ENCODE results near the gene GALNT16. TPM values are rescaled to one million over a fixed set of nuclear protein-coding genes. Genes with fewer than 3 reads are reported as not detected.

GALNT16 gene
- total RNA-seq, 1 donor from 2014 or later: 124 TPM

DNA sequence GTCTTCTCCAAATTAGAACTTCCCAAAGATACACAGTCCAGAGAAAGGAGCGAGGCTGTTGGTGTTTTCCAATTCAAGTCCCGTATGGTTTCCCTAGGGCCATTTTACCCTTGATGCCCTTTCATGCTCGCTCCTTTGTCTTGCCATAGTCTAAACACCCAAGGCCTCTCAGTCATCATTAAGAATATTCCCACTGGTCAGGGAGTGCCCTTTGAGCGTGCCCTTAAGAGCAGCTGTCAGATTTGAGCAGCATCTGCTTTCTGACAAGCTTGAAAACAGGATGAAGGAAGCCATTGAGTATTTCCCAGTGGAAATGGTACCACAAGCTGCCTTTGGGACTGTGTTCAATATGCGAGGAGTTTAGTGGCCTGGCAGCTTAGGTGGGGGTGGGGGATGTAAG lies 10.4 kb upstream of the GALNT16 start:
- Mint-ChIP-seq H3K27ac (ENCODE audit: unreplicated experiment) (peak overlapping the region; percentile 98), H3K27me3 (ENCODE audit: unreplicated experiment) (peaks cover 8% of the 10 kb centered on the region), H3K4me1 (ENCODE audit: low read depth, unreplicated experiment) (peaks cover 66% of the 10 kb centered on the region), H3K9me3 (ENCODE audit: unreplicated experiment) (peaks cover 25% of the 10 kb centered on the region), H3K36me3 (ENCODE audit: unreplicated experiment) (peaks cover 7% of the 10 kb centered on the region), H3K4me3 (ENCODE audit: unreplicated experiment) (peak overlapping the region; percentile 57)
- peak; percentile 52 for DNase-seq
- TF ChIP-seq, protein P1, sequence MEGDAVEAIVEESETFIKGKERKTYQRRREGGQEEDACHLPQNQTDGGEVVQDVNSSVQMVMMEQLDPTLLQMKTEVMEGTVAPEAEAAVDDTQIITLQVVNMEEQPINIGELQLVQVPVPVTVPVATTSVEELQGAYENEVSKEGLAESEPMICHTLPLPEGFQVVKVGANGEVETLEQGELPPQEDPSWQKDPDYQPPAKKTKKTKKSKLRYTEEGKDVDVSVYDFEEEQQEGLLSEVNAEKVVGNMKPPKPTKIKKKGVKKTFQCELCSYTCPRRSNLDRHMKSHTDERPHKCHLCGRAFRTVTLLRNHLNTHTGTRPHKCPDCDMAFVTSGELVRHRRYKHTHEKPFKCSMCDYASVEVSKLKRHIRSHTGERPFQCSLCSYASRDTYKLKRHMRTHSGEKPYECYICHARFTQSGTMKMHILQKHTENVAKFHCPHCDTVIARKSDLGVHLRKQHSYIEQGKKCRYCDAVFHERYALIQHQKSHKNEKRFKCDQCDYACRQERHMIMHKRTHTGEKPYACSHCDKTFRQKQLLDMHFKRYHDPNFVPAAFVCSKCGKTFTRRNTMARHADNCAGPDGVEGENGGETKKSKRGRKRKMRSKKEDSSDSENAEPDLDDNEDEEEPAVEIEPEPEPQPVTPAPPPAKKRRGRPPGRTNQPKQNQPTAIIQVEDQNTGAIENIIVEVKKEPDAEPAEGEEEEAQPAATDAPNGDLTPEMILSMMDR (IDR thresholded peaks at IDR 0.05; ENCODE audit: partially characterized antibody, unreplicated experiment): no peak

DNA sequence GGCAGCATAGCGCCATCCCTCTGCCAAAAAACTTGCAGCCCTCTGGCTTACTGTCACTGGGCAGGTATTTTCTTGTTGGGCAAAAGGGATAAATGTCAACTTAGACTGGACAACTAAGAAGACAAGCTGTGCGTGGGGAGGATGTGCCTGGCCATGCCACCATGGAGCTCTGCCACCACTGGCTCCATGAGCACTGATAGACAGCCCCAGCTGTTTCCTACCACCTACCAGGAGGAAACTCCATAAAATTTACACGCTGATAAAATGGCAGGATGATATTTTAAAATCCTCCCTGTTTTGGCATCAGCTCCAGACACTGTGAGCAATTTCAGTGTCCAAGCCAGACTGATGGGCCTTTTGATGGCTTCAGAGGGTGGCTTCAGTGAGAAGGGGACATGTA lies 7.1 kb upstream of the GALNT16 start:
- Mint-ChIP-seq H3K4me1 (ENCODE audit: low read depth, unreplicated experiment) (peaks cover 65% of the 10 kb centered on the region), H3K27me3 (ENCODE audit: unreplicated experiment) (peaks cover 4% of the 10 kb centered on the region), H3K36me3 (ENCODE audit: unreplicated experiment) (peaks cover 7% of the 10 kb centered on the region), H3K4me3 (ENCODE audit: unreplicated experiment) (no peak overlapping the region), H3K27ac (ENCODE audit: unreplicated experiment) (no peak overlapping the region), H3K9me3 (ENCODE audit: unreplicated experiment) (peaks cover 18% of the 10 kb centered on the region)
- TF ChIP-seq, protein P1 (IDR thresholded peaks at IDR 0.05; ENCODE audit: partially characterized antibody, unreplicated experiment): no peak
- no peak for DNase-seq

DNA sequence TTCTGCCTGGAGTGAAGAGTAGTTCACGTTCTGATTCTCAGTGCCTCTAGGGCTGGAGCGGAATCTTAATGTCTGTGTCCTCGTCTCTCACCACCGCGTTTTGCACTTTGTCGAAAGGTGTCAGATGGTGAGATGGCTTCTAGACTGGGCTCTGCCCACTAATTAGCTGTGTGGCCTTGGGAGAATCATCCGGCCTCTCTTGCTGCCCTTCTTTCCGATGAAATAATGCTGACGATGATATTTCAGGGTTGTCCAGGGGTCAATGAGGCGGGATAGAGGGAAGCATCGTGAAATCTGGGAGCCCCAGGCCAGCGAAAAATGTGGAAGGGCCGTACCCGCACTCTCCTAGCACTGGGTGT lies 811 bp upstream of the GALNT16 start:
- DNase-seq: no peak
- Mint-ChIP-seq H3K4me1 (ENCODE audit: low read depth, unreplicated experiment) (peaks cover 51% of the 10 kb centered on the region), H3K4me3 (ENCODE audit: unreplicated experiment) (peak overlapping the region; percentile 94), H3K36me3 (ENCODE audit: unreplicated experiment) (peaks cover 5% of the 10 kb centered on the region), H3K27ac (ENCODE audit: unreplicated experiment) (peak overlapping the region; percentile 90), H3K9me3 (ENCODE audit: unreplicated experiment) (peaks cover 21% of the 10 kb centered on the region), H3K27me3 (ENCODE audit: unreplicated experiment) (peaks cover 16% of the 10 kb centered on the region)
- TF ChIP-seq, protein P1 (IDR thresholded peaks at IDR 0.05; ENCODE audit: partially characterized antibody, unreplicated experiment): no peak

DNA sequence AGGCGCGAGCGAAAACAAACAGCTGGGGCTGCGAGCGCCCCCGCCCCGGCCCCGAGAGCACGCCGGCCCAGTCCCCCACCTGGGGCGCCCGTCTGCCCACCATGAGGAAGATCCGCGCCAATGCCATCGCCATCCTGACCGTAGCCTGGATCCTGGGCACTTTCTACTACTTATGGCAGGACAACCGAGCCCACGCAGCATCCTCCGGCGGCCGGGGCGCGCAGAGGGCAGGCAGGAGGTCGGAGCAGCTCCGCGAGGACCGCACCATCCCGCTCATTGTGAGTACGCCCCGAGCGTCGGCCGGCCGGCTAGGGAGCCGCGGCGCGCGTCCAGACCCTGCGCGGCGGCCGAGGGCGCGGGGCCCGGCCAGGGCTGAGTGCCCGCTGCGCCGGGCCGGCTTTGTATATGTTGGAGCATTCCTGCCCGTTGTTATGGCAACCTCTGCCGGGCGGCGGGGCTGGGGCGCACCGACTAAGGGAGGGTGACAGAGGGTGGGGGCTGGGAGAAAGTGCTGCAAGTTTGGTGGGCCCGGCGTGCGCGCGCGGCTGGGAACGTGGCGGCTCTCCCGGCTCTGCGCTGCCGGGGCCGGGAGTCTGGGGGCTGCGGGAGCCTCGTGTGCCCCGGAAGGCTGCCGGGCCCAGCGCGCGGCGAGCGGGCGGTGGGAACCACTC lies 367 bp downstream of the GALNT16 start:
- Mint-ChIP-seq H3K4me1 (ENCODE audit: low read depth, unreplicated experiment) (peaks cover 57% of the 10 kb centered on the region), H3K9me3 (ENCODE audit: unreplicated experiment) (peaks cover 20% of the 10 kb centered on the region), H3K27ac (ENCODE audit: unreplicated experiment) (peak overlapping the region; percentile 72), H3K4me3 (ENCODE audit: unreplicated experiment) (peak overlapping the region; percentile 87), H3K36me3 (ENCODE audit: unreplicated experiment) (peaks cover 5% of the 10 kb centered on the region), H3K27me3 (ENCODE audit: unreplicated experiment) (peaks cover 18% of the 10 kb centered on the region)
- peak; percentile 69 for DNase-seq
- TF ChIP-seq, protein P1 (IDR thresholded peaks at IDR 0.05; ENCODE audit: partially characterized antibody, unreplicated experiment): no peak

DNA sequence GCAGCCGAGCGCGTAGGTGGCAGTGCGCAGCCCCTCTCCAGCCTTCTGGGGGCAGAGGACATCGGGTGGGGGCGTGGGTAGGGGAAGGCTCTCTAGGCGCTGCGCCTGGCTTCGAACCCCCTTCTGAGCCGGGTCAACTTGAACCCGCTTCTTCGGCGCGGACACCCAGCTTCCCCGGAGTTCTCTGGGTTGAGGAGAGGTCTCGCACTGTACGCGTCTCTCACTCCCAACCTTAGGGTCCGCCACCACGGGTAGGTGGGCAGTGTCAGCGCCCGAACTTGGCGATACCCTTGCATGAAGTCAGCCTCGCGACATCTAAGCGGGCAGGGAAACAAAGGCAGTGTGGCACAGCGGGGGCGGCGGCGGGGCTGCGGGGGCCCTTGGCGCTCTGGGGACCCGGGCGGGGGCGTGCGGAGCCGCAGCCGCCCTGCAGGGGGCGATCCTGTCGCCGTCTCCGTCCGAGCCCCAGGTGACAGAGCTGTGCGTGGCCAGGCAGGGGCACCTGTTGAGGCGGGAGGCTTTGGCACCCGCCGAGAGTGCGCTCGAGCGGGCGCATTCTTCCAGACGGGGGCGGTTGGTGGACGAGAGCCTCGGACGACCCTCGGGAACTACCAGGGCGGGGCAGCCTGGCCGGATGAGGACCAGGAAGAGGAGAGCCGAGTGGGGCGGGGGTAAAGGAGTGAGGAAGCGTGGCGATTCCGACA lies 1.1 kb downstream of the GALNT16 start:
- Mint-ChIP-seq H3K4me3 (ENCODE audit: unreplicated experiment) (peak overlapping the region; percentile 88), H3K4me1 (ENCODE audit: low read depth, unreplicated experiment) (peaks cover 53% of the 10 kb centered on the region), H3K27ac (ENCODE audit: unreplicated experiment) (peak overlapping the region; percentile 86), H3K27me3 (ENCODE audit: unreplicated experiment) (peaks cover 18% of the 10 kb centered on the region), H3K9me3 (ENCODE audit: unreplicated experiment) (peaks cover 20% of the 10 kb centered on the region), H3K36me3 (ENCODE audit: unreplicated experiment) (peaks cover 5% of the 10 kb centered on the region)
- TF ChIP-seq, protein P1 (IDR thresholded peaks at IDR 0.05; ENCODE audit: partially characterized antibody, unreplicated experiment): peak; percentile 95
- DNase-seq: peak; percentile 74

All from glutamatergic neuron (in vitro differentiated cells).